Jurkat, Clone E6-1 (cell line): Measurements from ENCODE around the gene AQR.

Source experiments
- DNase-seq: peaks from one replicate; pipeline ENCODE4 v3.0.0-alpha.2; 2011; ENCODE audit warnings: low read depth, low spot score
- H3K4me3 ChIP-seq: 2 replicates; pipeline ENCODE4 v1.5.1; 2011; ENCODE audit warnings: mild to moderate bottlenecking, low read length, control low read depth, moderate library complexity

The AQR gene

DNA sequence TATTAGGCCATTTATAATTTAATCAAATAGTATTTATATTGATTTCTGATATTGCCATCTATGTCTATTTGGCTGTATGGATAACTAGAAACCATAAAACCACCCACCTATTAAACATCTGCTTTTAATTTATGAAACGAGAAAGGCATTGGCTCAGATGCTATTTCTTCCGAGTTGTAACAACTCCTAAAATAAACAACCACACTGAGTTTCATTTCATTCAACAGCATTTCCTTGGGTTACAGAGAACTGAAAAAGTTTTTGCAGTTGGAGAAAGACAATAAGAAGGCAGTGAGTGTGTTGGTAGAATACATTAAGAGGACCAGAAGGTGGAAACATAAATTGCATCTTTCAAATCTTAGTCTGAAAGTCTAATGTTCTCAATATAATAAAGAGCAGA lies 79.1 kb downstream of the AQR start:
- no peak for DNase-seq
- H3K4me3 ChIP-seq: no peak overlapping the region

DNA sequence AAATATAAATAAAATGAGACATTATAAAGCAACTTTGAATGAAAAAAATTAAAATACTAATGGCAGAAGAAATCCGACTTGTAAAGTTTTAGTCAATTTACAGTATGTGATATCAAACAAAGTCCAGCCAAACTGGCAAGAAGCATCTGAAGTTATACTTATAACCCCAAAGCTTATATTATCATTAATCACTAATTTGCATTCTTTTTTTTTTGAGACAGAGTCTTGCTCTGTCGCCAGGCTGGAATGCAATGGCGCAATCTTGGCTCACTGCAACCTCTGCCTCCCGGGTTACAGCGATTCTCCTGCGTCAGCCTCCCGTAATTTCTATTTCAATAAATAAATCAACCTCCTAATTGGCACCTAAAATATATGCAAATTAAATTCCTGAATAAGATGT lies 80.1 kb downstream of the AQR start:
- DNase-seq: no peak
- H3K4me3 ChIP-seq: no peak overlapping the region

DNA sequence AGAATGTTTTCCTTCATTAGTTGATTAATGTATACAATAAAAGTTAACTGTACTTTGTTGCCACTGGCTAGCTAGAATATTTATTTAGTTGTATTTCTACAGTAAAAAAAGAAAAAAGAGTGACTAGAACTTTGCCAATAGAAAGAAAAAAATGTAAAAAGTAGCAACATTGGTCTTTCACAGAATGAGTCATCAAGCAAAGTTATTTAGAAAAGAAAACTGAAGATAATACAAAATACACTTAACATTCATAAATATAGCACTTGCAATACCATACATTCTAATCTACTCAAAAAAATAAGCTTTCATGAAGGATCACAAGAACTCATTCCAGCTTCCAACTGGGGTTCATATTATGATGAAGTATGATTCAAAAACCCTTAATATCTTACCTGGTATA lies 83.4 kb downstream of the AQR start:
- H3K4me3 ChIP-seq: no peak overlapping the region
- no peak for DNase-seq

DNA sequence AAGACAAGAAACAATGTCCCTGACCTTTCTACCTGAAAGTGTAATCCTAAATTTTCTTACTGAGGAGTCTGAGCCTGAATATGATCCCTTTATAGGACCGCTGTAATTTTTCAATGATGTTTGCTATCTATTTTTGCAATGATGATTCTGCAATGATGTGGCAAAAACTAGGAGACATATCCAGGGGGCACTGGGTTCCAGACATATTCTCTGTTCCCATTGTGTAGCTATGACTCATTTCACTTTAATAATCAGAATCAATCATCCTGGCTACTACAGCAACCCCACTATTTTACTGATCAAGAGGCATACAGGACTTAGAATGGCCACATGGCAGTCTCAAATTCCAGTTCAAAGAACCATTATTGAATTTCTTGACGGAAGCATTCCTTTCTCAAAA lies 85.9 kb downstream of the AQR start:
- H3K4me3 ChIP-seq: no peak overlapping the region
- DNase-seq: no peak

DNA sequence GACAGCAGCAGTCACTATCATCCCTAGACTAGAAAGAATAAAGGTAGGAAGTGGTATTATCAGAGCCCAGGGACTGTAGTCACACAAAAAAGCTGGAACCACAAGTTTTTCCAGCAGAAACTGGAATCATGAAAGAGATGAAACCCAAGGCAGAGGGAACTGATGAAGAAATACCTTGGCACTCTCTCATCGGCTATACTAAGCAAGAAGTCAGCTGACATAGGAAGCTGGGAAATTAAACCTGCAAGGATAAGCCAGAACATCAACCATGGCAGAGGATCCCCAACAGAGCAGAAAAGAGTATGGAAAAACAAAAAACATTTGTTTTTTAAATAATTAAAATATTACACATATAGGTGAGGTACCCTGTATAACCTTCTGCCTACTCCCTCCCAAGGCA lies 86.5 kb downstream of the AQR start:
- H3K4me3 ChIP-seq: no peak overlapping the region
- DNase-seq: no peak

DNA sequence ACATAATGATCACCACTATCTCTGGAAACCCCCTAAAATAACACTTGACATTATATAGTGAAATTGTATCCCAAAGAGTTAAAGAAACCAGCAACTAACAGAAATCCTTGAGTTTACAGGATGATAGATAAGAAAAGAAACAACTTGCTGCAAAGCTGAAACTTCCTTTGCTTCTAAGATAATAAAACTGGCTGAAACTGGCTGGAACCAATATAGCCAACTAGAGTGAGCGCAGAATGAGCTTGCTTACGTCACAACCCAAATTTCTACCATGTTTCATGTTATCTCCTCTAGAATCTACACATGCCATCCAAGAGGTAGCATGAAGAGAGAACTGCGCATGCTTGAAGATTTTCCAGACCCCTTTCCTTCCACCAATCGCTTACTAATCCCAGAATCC lies 90.4 kb downstream of the AQR start:
- no peak overlapping the region for H3K4me3 ChIP-seq
- DNase-seq: no peak

DNA sequence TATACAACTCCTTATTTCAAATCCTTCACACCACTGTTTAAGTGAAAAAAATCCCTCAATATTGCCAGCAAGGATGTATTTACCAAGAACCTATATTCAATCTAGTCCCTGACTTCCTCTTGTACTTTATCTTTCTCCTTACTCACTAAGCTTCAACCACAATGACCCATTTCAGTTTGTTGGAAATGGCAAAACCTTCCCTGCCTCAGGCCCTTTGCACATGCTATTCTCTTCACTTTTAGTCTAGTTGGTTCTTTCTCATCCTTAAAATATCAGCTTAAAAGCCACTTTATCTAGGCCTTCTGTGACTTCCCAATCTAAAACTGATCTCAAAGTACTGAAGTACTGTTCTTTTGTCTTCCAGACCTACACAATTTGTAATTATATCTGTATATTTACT lies 92.9 kb downstream of the AQR start:
- no peak overlapping the region for H3K4me3 ChIP-seq

DNA sequence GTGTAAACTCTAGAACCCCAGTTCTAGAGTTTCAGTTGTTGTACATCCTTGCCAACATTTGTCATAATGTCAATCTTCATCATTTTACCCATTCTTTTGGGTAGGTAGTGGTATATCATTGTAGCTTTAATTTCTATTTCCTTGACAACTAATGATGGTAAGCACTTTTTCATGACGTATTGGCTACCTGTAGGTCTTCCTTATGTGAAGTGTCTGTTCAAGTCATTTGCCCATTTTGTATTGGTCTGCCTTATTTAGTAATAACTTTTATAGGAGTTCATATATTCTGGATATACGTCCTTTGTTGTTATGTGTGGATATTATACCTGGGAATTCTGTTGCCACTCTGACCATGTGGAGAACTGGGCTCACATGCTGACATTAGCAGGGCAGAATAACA lies 100.4 kb downstream of the AQR start:
- no peak for DNase-seq
- H3K4me3 ChIP-seq: no peak overlapping the region

More for the DNA sequence above, 92.9 kb downstream of the AQR start:
- DNase-seq: no peak

DNA sequence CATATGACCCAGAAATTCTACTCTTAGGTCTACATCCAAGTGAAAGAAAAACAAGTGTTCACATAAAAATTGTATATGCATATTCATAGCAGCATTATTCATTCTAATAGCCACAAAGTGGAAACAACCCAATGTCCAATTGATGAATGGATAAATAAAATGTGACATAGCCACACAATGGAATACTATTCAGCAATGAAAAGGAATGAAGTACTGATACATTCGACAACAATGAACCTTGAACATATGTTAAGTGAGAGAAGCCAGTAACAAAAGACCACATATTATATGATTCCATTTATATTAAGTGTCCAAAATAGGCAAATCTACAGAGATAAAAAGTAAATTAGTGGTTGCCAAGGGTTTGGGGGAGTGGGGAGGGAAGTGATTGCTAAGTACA lies 104.0 kb downstream of the AQR start:
- H3K4me3 ChIP-seq: no peak overlapping the region
- no peak for DNase-seq

DNA sequence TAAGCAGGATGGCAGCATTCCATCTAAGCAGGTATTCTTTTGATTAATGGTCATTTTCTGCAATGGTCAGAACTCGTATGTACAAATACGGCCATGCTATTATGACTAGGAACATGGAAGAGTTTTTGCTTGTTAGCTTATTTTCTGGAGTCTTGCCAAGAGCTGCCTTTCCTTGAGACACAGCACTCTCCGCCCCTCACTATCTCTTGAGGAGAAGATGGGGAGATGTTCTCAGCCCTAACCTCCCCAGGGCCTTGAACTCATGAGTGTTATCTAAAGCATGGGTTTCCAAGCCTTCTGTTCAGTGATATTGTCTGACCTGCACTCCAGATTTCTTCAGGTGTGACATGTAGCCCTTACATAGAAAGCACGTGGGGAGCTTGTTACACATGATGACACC lies 108.3 kb downstream of the AQR start:
- no peak overlapping the region for H3K4me3 ChIP-seq
- no peak for DNase-seq

DNA sequence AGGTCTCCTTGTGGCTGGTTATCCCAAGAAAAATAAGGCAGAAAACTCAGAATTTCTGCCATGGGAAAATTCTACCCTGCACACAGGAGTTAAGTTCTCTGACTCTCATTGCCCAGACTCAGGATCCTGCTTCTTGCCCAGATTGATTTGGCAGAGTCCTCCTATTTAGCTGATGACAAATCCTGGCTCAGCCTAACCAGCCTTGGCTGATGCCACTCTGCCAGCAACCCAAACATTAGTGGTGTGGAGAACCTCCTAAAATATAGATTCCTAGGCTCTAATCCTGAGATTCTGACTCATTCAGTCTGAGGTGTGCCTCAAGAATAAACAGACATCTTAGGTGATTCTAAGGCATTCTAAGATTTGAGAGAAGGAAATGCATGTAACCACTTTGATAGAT lies 113.6 kb downstream of the AQR start:
- no peak overlapping the region for H3K4me3 ChIP-seq
- DNase-seq: no peak

DNA sequence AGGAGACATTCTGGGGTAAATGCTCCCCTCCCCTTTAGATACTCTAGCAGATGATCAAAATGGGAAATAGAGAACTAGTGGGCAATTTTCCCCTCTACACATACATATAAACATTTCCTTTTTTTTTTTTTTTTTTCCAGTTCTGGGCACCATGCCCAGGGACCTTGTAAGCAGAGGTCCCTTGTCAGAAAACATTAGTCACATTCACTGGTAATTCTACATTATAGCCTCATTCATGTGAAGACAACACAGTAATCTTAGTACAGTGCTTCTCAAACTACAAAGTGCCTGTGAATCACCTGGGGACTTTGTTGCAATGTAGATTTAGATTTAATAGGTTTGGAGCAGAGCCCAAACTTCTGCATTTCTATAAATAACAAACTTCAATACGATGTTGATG lies 114.1 kb downstream of the AQR start:
- DNase-seq: no peak
- H3K4me3 ChIP-seq: no peak overlapping the region

DNA sequence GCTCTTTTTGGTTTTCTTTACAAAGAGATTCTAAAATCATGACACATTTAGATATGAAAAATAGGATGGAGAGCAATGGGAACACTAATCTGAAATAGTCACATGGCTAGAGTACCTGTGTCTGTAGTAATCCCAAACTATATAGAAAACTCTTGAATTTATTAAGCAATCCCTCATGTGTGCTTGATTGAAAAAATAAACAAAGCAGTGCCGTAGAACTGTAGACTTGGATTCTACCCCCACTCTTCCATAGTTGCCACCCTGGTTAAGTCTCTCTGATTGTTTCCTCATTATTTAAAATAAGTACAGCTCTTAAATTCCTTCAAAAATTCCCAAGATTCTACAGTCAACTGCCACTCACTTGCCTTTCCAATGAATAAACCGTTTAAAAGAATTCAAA lies 115.3 kb downstream of the AQR start:
- H3K4me3 ChIP-seq: no peak overlapping the region
- no peak for DNase-seq

DNA sequence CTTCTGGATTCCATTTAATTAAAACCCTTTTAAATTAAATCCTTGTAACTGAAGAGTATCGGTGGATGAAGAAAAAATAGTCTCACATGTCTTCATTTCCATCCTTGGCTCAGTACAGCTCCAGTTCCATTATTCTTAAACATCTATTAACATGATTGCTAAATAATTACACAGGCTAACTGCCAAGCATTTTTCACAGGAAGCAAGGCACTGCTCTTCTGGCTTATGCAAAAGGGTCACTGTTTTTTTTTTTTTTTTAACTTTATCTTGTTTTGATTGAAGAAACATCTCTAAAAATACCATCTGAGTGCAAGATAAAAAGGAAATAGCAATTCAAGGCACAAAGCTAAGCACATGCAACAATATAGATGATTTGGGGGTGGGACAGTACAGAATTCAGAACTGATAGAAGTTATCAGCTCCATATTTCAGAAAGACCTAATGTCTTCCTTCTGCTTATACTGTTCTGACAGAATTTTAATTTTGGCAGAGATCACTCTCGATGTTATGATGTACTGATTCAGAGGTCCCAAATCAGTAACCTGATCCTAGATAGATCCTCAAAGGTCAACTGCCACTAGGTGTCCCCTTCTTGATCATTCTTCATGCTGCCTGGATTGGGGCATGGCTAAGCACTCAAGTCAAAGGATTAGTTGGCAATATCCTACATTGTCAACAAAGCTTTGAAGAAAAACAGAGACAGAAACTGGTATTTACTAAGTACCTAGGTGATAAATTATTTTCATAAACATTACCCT lies 116.4 kb downstream of the AQR start:
- no peak for DNase-seq
- no peak overlapping the region for H3K4me3 ChIP-seq

DNA sequence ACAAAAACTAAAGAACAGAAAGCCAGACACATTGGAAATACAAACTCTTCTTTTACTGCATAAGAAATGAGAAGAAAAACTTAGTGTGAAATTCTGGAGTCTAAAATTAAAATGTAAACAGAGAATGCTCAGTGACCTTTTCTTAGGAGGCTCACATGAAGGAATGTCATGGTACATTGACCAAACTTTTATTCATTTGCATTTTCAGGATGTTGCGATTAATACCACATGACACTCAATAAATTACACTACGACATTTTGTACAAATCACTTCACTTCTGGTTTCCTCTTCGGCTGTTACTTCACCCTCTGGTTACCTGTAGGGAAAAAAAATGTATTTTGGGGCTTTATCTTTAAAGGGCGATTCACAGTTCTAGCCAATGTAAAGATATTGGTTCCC lies 117.8 kb downstream of the AQR start:
- no peak for DNase-seq
- H3K4me3 ChIP-seq: no peak overlapping the region

DNA sequence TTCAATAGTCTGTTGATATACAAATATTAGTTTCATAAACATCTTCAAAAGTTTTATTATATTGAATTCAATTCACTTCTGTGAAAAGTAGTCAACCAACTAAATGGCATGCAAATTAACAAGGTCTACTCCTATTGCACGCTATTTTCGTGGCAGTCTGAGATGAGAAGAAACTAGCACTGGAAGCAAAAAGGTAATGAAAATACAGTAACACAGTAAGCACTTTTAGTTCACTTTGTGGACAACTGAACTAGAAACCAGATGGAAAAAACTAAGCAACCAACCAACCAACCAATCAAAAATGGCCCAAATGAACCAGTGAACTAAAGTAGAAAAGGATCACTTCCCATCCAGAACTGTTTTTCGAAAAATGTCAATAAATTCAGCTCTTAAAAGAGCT lies 118.5 kb downstream of the AQR start:
- no peak for DNase-seq
- H3K4me3 ChIP-seq: no peak overlapping the region

DNA sequence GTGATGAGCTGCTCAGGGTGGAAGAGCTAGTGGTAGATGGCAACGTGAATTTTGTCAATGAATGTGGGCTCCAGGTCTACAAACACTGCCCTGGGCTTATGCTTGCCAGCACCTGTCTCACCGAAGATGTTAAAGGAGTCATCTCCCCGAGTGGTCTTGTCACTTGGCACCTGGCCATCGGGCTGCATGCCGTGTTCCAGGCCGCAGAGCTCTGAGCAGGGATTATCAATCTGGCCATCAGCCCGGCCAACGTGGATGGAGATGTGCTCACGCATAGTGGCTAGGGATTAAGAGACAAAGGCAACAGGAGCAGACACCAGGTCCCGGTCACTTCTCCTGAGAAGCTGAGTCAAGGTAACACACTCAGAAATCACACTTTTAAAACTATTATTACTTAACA lies 119.4 kb downstream of the AQR start:
- no peak for DNase-seq
- H3K4me3 ChIP-seq: no peak overlapping the region

DNA sequence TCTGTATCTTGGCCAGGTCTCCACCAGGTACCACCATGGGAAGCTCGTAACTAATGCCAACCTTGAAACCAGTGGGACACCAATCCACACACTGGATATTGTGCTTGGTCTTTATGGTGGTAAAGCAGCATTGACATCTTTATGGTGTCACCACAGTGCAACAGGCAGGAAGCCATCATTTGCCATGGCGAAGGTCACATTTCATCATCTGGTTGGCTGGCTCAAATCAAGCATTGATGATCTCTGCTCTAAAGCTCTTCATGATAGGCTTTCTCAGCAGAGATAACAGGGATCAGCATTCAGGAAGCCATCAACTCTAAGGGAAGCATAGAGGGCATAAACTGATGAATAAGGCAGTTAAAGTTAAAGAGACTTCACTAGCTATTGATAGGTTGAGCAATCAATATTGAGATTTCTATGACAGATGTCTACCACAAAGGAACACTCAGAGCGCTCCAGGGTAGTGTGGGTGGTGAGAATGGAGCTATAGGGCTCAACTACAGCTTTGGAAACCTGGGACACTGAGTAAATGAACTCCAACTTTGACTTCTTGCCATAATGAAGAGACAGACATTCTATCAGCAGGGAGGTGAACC lies 120.1 kb downstream of the AQR start:
- no peak overlapping the region for H3K4me3 ChIP-seq
- DNase-seq: no peak

DNA sequence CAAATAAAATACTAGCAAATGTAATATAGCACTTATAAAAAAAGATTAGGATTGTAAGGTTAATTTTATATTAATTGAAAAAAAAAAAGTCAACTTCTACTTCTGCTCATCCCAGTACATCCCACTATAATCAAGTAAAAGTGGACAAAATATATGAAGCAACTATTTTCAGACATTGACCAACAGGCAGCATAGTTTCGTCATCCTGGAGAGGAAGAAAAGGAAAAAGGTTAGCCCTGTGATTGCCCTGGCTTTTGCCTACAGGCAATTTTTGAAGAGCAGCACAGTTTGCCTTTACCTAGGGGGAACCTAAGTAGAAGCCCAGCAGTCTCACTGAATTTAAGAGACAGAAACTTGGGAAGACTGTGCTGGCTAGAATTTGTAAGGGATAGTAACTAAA lies 121.9 kb downstream of the AQR start:
- DNase-seq: no peak
- no peak overlapping the region for H3K4me3 ChIP-seq

DNA sequence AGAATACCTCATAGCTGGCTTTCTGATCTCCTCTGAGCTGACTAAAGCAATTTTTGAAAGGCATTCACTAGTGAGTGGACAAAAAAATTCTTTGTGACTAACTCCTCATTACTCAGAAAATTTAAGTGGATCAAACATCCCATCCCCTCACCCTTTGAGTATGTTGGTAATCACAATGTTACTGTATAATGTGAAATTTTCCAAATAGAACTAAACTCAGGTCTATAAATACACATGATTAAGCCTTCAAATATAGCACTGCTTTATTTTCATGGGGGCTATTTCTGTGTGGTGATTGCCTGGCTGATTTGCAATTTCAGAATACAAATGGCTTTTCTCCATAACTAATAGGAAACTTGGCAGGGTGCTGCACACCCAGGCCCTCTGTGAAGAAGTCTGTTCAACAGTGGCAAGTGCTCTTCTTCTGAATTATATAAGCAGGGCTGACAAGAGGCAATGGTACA lies 128.2 kb downstream of the AQR start:
- no peak for DNase-seq
- H3K4me3 ChIP-seq: no peak overlapping the region

DNA sequence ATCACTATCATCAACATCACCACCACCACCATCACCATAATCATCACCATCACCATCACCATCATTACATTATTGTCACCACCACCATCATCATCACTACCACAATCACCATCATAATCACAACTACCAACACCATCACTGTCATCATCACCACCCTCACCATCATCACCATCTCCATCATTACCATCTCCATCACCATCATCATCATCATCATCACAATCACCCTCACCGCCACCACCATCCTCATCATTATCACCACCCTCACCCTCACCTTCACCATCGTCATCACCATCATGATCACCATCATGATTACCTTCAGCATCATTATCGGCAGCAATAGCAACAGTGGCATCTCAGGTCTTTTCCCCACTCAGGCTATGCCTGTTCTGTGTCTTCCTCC lies 131.3 kb downstream of the AQR start:
- no peak overlapping the region for H3K4me3 ChIP-seq
- DNase-seq: no peak
